GM23338 (cell line): ENCODE measurements around the gene CPB2. TPM values are rescaled to one million over a fixed set of nuclear protein-coding genes. Genes with fewer than 3 reads are reported as not detected.
A peak's percentile ranks its signal among the peaks of the same experiment; 100 is the strongest.

Experiments used
- CREB1 ChIP-seq: fragments of 250-450 bp; sonication (Bioruptor Pico); IDR thresholded peaks from 2 replicates; pipeline ENCODE4 v1.5.0; 2020; ENCODE audit warnings: low read depth, mild to moderate bottlenecking, moderate library complexity
- EZH2 ChIP-seq: fragments of 200-600 bp; sonication (generic); IDR thresholded peaks from one replicate; pipeline ENCODE4 v1.8.0; 2017; ENCODE audit warnings: antibody characterized with exemption, mild to moderate bottlenecking, low read depth; ENCODE audit not compliant: unreplicated experiment
- JUNB ChIP-seq: IDR thresholded peaks from one replicate; pipeline ENCODE4 v1.6.1; 2016; ENCODE audit warnings: antibody characterized with exemption; ENCODE audit not compliant: unreplicated experiment
- REST ChIP-seq: IDR thresholded peaks from one replicate; pipeline ENCODE4 v1.6.1; 2018; ENCODE audit warnings: antibody characterized with exemption; ENCODE audit not compliant: unreplicated experiment
- STAT1 ChIP-seq: IDR thresholded peaks from one replicate; pipeline ENCODE4 v1.6.1; 2016; ENCODE audit warnings: antibody characterized with exemption; ENCODE audit not compliant: unreplicated experiment
- ZNF462 ChIP-seq: fragments of 250-450 bp; sonication (Bioruptor Pico); IDR thresholded peaks from 2 replicates; pipeline ENCODE4 v1.5.0; 2020; ENCODE audit warnings: mild to moderate bottlenecking, moderate library complexity
- polyA plus RNA-seq: library from polyadenylated mRNA; unstranded; fragments of >200 nt; fragmentation: Nextera tagmentation; extraction: Ambion mirVana; gene quantifications from 2 replicates; pipeline ENCODE4 v1.2.1, GENCODE V29; 2016
- total RNA-seq: library from RNA; depleted of rRNA; stranded (reverse); fragments of >200 nt; shearing (Covaris generic); gene quantifications from 2 replicates; pipeline ENCODE4 v1.2.3, GENCODE V29; 2014

CPB2 gene
- total and polyA plus RNA-seq, 2 experiments from 2014 or later = 0.47 TPM; not detected in 1

- no peak for TF ChIP-seq ZNF462
- no peak for TF ChIP-seq REST
- peak; percentile 95 for TF ChIP-seq CREB1 (CRISPR knock-in tag)
- TF ChIP-seq STAT1 = no peak
- TF ChIP-seq JUNB = no peak
- no peak for TF ChIP-seq EZH2
Observed at GRCh38 chr13:46052319-46053161, 52.3 kb downstream of the CPB2 start, which contains the start of gene ZC3H13 (continued).
